ENCODE data around the gene CTNNA2. TPM values are rescaled to one million over a fixed set of nuclear protein-coding genes. Genes with fewer than 3 reads are reported as not detected.

The CTNNA2 gene
- total RNA-seq, 1 experiment from 2014 or later = 0.54 TPM

DNA sequence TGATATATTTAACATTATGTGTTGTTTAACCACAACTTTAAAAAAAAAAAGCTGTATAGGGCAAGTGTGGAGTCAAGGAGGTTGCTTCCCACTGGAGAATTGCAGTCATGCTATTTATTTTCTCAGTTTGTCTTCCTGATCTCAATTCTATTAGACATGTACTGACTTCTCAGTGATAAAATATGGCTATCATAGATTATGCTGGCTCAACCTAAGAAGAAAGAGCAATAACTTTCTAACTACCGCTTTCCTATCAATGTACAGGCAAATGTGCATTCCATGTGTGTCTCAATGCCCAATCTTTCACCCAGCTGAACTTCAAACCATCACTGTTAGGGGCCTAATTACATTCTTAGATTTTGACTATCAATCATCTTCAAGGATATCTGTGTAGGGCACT, 201.4 kb downstream of the CTNNA2 start:
- no peaks in the 10 kb centered on the region for H3K36me3 ChIP-seq (ENCODE audit: control insufficient read depth, insufficient read depth, low read length)
- in situ Hi-C loops (cut with HindIII; ENCODE audit: low pct_unique_long_range_greater_than_20kb, low sequenced_read_pairs) = no loop called here
- no peak for ATAC-seq
- no peak overlapping the region for H3K4me3 ChIP-seq (ENCODE audit: low read depth in 2 of 2, low read length in 2 of 2)
- H3K27me3 ChIP-seq (ENCODE audit: control insufficient read depth, insufficient read depth, low read length) = no peaks in the 10 kb centered on the region
- DNase-seq (ENCODE audit: low read depth, low spot score) = no peak
- ChIA-PET POLR2A (no interaction called here), CTCF (no interaction called here)
- H3K27ac ChIP-seq (ENCODE audit: low read length) = no peak overlapping the region
- H3K9me3 ChIP-seq (ENCODE audit: control insufficient read depth, insufficient read depth, low read depth, low read length) = no peaks in the 10 kb centered on the region
- intact Hi-C loops (cut with micrococcal nuclease; ENCODE audit: unreplicated experiment) = no loop called here
- H3K4me1 ChIP-seq (ENCODE audit: control insufficient read depth, insufficient read depth, low read length) = no peaks in the 10 kb centered on the region; the same call in 1 of the 2 replicates
- TF ChIP-seq CTCF (IDR thresholded peaks at IDR 0.05) = no peak
- TF ChIP-seq, protein P1, sequence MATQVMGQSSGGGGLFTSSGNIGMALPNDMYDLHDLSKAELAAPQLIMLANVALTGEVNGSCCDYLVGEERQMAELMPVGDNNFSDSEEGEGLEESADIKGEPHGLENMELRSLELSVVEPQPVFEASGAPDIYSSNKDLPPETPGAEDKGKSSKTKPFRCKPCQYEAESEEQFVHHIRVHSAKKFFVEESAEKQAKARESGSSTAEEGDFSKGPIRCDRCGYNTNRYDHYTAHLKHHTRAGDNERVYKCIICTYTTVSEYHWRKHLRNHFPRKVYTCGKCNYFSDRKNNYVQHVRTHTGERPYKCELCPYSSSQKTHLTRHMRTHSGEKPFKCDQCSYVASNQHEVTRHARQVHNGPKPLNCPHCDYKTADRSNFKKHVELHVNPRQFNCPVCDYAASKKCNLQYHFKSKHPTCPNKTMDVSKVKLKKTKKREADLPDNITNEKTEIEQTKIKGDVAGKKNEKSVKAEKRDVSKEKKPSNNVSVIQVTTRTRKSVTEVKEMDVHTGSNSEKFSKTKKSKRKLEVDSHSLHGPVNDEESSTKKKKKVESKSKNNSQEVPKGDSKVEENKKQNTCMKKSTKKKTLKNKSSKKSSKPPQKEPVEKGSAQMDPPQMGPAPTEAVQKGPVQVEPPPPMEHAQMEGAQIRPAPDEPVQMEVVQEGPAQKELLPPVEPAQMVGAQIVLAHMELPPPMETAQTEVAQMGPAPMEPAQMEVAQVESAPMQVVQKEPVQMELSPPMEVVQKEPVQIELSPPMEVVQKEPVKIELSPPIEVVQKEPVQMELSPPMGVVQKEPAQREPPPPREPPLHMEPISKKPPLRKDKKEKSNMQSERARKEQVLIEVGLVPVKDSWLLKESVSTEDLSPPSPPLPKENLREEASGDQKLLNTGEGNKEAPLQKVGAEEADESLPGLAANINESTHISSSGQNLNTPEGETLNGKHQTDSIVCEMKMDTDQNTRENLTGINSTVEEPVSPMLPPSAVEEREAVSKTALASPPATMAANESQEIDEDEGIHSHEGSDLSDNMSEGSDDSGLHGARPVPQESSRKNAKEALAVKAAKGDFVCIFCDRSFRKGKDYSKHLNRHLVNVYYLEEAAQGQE (IDR thresholded peaks at IDR 0.05; ENCODE audit: insufficient read depth in 1 of 2, low read depth in 2 of 2, low read length in 1 of 2) = no peak
- TF ChIP-seq TCF7L2 (IDR thresholded peaks at IDR 0.05; ENCODE audit: low read depth, low read length) = no peak
- TF ChIP-seq SIN3A (IDR thresholded peaks at IDR 0.05; ENCODE audit: borderline replicate concordance, insufficient read depth, low read depth, low read length) = no peak
- no peak for TF ChIP-seq POLR2AphosphoS5 (IDR thresholded peaks at IDR 0.05; ENCODE audit: low read depth, low read length)
- no TSS peak for BruUV-seq (replicated peaks)

- Histone ChIP-seq H3K9me3 (ENCODE audit: control insufficient read depth, insufficient read depth, low read depth, low read length) (no peaks in the 10 kb centered on the region), H3K27ac (ENCODE audit: low read length) (no peak overlapping the region), H3K4me3 (ENCODE audit: low read depth in 2 of 2, low read length in 2 of 2) (no peak overlapping the region), H3K36me3 (ENCODE audit: control insufficient read depth, insufficient read depth, low read length) (no peaks in the 10 kb centered on the region), H3K4me1 (ENCODE audit: control insufficient read depth, insufficient read depth, low read length) (no peaks in the 10 kb centered on the region; the same call in 1 of the 2 replicates), H3K27me3 (ENCODE audit: control insufficient read depth, insufficient read depth, low read length) (no peaks in the 10 kb centered on the region)
- DNase-seq (ENCODE audit: low read depth, low spot score) = no peak
- ATAC-seq = no peak
- in situ Hi-C loops (cut with HindIII; ENCODE audit: low pct_unique_long_range_greater_than_20kb, low sequenced_read_pairs) = no loop called here
- ChIA-PET POLR2A (no interaction called here), CTCF (no interaction called here)
- TF ChIP-seq CTCF (IDR thresholded peaks at IDR 0.05) = no peak
- no peak for TF ChIP-seq SIN3A (IDR thresholded peaks at IDR 0.05; ENCODE audit: borderline replicate concordance, insufficient read depth, low read depth, low read length)
- no peak for TF ChIP-seq POLR2AphosphoS5 (IDR thresholded peaks at IDR 0.05; ENCODE audit: low read depth, low read length)
- TF ChIP-seq TCF7L2 (IDR thresholded peaks at IDR 0.05; ENCODE audit: low read depth, low read length) = no peak
- TF ChIP-seq, protein P1 (IDR thresholded peaks at IDR 0.05; ENCODE audit: insufficient read depth in 1 of 2, low read depth in 2 of 2, low read length in 1 of 2) = no peak
- no TSS peak for BruUV-seq (replicated peaks)
- intact Hi-C loops (cut with micrococcal nuclease; ENCODE audit: unreplicated experiment) = no loop called here
These were observed 202.5 kb downstream of the CTNNA2 start for GRCh38 chr2:79715338-79715737.

All from Panc1 (cell line).